GM19452 (cell line): ENCODE results near the gene LAMP1.
"Not testable (repeated sequence)": the region's sequence is repeated elsewhere in the genome, so short reads cannot be mapped to it uniquely, and the experiment has no call there.

Experiments
- ATAC-seq: cut with Tn5 transposase; IDR thresholded peaks from one replicate; pipeline ENCODE4 v1.9.1; 2021; ENCODE audit not compliant: unreplicated experiment

The LAMP1 gene

GRCh38 chr13:113296823-113297369, at the start of gene LAMP1:
Gene LAMP1, plus strand, starts transcription at chr13:113297239. Its CDS starts 196 bp downstream, at chr13:113297435.
- ATAC-seq: peak; percentile 79

- no peak for ATAC-seq
Measured at GRCh38 chr13:113252516-113253095, 44.4 kb upstream of the LAMP1 start.

DNA sequence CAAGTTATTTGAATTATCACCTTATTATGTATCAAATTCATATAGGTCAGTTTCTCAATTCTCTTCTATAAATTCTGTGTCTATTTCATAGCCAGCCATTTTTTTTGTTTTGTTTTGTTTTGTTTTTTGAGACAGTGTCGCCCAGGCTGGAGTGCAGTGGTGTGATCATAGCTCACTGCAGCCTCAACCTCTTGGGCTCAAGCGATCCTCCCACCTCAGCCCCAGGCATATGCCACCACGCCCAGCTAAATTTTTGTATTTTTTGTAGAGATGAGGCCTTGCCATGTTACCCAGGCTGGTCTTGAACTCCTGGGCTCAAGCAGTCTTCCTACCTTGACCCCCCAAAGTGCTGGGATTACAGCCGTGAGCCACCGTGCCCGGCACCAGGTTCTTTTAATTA, 39.1 kb upstream of the LAMP1 start:
- not testable (repeated sequence) for ATAC-seq

GRCh38 chr13:113258321-113259054, 38.6 kb upstream of the LAMP1 start:
- ATAC-seq: no peak

- ATAC-seq: no peak
Measured at GRCh38 chr13:113260996-113261395, 36.0 kb upstream of the LAMP1 start.

- ATAC-seq: not testable (repeated sequence)
Measured at GRCh38 chr13:113263016-113263415, 34.0 kb upstream of the LAMP1 start.

DNA sequence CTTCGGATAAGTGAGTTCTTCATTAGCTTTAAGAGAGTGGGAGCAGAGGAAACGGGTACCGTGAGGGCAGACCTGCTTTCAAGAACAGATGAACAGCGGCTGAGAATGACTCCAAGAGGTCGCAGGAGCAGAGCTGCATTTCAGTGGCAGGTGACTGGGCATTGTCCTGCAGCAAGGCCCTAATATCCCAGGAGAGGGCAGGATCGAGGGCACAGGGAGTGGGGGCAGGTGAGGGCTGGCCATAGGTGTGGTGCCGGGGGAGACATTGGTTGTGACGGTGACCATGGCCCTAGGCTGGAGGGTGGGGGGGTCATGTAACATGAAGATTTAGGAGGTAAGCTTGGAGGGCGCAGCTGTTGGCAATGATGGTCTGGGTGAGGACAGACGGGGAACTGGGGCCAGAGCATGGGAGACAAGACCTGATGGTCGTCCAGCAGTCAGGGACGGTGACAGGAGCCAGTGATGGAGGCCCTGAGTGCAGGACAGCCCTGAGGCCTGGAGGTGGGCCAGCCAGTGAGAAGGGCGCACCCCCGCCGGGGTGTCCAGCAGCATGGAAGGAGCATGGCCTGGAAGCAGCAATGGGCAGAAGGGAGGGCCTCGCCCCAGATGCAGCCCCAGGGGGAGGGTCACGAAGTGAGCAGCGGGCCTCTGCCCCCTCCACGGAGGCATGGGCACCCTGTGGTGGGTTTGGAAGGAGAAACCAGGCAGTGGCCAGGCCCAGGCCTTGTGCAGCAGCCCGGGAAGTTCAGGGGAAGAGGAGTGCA, 29.2 kb upstream of the LAMP1 start:
- no peak for ATAC-seq

GRCh38 chr13:113272031-113272430, 25.0 kb upstream of the LAMP1 start:
- no peak for ATAC-seq

- no peak for ATAC-seq
Measured at GRCh38 chr13:113272701-113273181, 24.3 kb upstream of the LAMP1 start.

- ATAC-seq: no peak
Measured at GRCh38 chr13:113273321-113273720, 23.7 kb upstream of the LAMP1 start.

DNA sequence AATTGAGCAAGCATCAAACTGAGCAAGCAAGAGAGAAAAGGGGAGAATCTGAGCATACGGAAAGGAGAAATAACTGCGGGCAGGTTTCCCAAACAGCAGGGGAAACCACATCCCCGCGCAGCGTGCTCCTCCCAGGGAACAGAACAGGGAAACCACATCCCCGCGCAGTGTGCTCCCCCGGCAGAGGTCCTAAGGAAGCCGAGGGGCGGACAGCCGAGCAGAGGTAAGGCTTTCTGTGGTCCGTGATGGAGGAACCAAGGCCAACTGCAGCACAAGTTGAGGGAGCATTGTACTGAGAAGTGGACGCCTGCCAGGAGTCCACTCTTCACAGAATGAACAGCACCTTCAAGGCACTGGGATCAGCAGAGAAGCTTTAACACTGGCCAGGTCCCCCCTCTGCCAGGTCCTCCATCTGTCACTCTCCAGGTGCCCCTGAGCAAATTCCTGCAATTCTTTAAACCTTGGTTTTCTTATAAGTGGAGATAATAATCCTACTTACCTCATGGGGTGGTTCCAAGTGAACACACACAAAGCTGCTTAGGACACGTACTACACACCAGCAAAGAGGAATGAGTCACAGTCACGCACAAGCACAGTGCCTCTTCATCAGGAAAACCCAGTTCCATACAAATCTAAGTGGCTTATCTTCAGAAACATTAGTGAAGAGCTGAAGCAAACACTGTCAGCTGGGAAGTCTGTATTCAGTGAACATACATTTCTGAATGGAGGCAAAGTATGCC, 23.0 kb upstream of the LAMP1 start:
- no peak for ATAC-seq

- ATAC-seq: no peak
Measured at GRCh38 chr13:113274721-113275120, 22.3 kb upstream of the LAMP1 start.

DNA sequence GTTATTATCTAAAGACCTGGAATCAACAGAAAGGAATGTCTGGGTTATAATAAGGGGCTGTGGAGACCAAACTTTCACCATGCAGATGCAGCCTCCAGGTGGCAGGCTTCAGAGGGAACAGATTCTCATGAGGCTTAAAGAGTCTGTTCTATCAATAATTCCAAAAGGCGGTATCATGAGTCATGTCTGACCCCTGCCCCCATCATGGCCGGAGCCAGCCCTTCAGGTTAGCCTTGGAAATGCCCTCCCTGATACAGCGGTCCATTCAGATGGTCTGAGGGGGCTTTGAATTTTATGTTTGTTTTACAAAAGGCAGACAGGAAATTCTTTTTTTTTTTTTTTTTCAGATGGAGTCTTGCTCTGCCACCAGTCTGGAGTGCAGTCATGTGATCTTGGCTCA, 21.7 kb upstream of the LAMP1 start:
- ATAC-seq: no peak

DNA sequence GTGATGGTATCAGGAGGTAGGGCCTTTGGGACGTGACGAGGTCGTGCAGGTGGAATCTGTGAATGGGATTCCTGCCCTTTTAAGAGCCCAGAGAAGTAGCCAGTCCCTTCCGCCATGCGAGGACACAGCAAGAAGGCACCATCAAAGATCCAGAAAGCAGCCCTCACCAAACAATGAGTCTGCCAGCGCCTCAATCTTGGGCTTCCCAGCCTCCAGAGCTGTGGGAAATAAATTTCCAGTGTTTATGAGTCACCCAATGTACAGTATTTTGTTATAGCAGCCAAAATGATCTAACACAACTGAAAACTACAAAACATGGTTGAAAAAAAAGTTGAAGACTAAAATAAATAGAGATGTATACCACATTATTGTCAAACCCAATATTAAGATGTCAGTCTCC, 16.9 kb upstream of the LAMP1 start:
- no peak for ATAC-seq

DNA sequence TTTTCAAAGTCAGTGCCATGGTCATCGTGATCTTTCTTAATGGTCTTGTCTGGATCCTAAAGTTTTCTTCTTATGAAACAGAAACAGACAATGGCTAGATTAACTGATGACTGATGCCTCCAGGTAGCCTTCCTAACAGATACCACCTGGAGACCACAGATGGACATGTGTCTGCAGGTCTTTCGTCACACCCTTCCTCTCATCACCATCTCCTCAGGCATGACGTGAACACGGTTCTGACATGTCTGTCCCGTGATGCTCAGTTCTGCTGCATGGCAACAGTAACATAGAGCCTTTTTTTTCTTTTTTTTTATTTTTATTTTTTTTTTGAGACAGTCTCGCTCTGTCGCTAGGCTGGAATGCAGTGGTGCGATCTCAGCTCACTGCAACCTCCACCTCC, 13.1 kb upstream of the LAMP1 start:
- no peak for ATAC-seq

GRCh38 chr13:113288880-113289279, 8.2 kb upstream of the LAMP1 start:
- ATAC-seq: no peak

DNA sequence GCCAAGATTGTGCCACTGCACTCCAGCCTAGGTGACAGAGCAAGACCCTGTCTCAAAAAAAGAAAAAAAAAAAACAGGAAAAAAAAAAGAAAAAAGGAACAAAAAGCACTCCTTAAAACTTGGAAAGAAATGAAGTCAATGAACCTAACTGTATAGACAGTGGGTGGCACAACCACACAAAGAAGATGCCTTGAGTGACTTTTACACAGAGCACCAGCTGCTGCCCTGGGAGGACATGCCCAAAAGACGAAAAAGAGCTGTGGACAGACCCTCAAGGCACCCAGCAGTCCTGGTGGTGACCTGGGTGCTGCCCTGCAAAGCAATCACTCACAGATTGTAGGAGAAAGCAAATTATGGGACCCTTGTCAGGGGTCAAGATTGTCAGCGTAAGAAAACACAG, 5.9 kb upstream of the LAMP1 start:
- ATAC-seq: no peak

DNA sequence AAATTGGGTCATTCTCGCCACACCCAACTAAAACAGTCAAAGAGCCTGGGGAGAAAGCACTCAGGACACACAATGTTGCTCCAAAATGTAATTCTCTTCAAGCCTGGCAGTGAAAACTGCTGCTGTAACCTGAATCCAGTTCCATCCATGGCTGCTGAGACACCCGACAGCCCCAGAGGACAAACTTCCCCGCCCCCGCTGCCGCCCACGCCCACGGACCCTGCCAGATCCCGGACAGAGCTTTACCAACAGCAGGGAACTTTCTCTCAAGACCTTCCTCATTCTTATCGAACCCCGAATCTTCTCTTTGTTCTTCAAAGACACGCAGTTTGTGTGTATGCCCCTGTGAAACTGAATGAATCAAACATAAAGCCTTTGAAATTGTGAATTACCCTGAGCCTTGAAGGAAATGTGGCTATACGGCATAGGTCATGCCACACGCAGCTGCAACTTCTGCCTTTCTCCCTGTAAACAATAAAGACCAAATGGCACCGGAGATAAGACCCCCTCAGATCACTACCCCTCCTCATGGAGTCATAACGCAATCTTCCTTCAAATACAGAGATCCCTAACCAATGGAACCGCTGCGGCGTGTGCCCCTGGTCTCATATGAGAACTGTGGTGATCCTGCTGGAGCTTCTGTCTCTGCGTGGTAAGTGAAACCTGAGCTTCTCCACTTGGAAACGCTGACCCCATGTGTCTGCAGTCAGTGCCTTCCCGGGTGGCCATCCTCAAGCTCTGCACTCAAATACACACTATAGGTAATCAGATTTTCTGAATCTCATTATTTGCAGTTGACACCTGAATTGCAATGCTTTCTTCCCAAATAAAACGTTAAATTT, 4.8 kb upstream of the LAMP1 start:
- no peak for ATAC-seq

DNA sequence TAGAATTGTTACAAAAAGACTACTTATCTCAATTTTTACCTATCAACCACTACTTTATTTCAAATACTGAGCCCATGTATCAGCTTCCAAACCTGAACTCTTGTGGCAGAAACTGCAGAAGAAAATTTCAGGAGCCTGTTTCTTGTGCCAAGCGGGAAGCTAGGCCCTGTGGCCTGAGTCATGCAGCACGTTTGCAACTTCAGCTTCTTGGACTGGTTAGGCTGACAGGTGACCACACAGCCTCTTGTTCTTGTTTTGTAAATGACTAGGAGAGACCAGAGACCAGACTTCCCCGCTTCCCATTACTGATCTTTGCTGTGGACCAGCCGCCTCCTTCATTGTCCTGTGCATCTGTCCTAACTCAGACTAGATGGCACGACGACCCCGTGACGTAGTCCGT, 3.4 kb upstream of the LAMP1 start:
- no peak for ATAC-seq

- ATAC-seq: no peak
Measured at GRCh38 chr13:113295776-113296175, 1.3 kb upstream of the LAMP1 start.
